22Rv1 (cell line): Measurements from ENCODE around the gene KRTAP5-7.

ENCODE experiments used
- H3K27ac ChIP-seq: fragments of 450-650 bp; 2 replicates; pipeline ENCODE4 v1.5.1; 2017
- CTCF ChIP-seq: fragments of 450-650 bp; IDR thresholded peaks from 2 replicates; pipeline ENCODE4 v1.5.1; 2017; ENCODE audit warnings: mild to moderate bottlenecking
- ZFX ChIP-seq: fragments of 450-650 bp; IDR thresholded peaks from 2 replicates; pipeline ENCODE4 v1.6.1; 2017; ENCODE audit warnings: antibody characterized with exemption, borderline replicate concordance

The KRTAP5-7 gene

DNA sequence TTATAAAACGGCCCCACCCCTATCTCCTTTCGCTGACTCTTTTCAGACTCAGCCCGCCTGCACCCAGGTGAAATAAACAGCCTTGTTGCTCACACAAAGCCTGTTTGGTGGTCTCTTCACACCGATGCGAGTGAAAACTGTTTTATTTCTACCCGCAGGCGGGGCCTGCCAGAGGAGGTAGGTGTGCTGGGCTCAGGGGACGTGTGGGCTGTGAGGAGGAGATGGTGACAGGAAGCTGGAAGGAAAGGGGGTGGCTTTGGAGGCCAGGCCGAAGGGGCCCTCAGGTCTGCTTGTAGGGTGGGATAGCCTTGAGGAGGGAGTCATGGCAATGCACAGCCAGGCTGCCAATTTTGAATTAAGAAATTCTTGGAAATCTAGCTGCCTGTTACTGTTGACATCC, 21.3 kb upstream of the KRTAP5-7 start:
- TF ChIP-seq ZFX = no peak
- TF ChIP-seq CTCF = no peak
- H3K27ac ChIP-seq = no peak overlapping the region

DNA sequence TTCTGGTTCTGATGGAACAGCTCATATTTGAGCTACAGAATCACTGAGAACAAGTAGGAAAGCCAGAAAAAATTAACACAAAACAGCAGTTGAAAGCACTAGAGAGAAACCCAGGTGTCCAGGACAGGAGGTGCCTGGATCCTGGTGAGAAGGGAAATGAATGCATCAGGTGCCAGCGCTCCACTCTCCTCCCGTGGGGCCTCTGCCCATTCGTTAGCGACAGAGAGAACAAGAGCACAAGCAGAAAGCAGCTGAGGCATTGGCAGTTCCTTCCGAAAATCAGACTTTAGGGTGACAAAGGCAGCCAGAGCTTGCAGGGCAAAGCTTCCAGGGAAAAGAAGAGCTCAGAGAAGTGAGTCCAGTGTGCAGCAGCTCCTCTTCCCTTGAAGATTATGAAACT, 20.0 kb upstream of the KRTAP5-7 start:
- TF ChIP-seq ZFX (no peak), CTCF (no peak)
- H3K27ac ChIP-seq = no peak overlapping the region

DNA sequence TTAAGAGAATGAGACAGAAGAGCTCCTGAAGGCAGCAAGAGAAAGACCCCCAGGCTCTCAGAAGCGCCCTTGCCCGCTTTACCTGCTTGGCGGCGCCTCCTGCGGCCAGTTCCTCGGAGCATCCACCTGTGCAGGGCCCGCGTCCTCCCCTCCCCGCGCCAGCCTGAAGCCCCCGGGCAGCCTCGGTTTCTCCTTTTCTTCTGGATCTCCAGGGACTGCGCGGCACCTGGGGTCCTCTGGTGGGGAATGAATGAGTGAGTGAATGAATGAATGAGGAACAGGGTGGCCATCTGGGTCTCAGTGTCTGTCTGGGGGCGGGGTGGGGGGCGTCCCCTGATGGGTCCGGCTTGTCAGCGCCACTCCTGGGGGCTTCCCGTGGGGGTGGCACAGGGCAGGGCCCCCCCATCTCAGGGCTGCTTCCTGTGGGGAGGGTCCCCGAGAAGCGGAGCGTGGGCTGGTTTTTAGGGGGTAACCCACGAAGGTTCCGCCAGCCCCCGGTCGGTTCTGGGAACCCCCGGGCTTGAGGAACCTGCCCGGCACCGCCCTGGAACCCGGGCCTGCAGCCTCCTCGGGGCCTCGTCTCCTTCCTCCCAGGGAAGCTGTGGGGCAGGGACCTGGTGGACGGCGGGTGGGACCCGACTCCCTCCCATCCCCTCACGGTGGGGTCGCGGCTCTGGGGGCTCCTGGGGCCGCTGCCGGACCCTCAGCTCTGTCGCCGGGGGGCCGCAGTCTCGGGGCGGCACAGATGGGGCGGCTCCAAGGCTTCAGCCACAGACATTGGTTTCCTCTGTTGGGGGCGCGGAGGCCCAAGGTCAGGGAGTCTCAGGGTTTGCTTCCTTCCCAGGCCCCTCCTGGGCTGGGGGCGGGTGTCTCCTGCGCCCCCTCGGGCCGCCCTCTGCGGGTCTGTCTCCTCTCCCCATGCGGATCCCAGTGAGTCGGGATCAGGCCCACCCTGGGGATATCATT, 8.3 kb upstream of the KRTAP5-7 start:
- TF ChIP-seq CTCF (no peak), ZFX (no peak)
- no peak overlapping the region for H3K27ac ChIP-seq

DNA sequence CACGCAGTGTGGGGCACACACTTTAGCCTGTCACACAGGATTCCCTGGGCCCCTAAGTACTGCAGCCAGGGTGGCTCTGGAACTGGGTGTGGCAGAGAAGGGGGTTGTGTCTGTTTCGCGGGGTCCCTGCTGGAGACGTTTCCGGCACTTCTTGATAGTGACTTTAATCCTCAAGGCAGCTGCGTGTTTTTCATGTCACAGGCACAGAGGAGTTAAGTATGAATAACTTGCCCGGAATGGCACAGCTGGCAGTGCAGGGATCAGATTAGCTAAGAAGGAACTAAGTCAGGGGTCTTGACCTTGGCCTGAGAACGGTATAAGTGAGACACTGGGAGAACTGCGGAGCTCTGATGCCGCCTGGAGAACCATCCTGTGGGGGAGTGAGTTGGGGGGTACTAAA, 7.5 kb upstream of the KRTAP5-7 start:
- H3K27ac ChIP-seq = no peak overlapping the region
- TF ChIP-seq CTCF = no peak
- TF ChIP-seq ZFX = no peak

DNA sequence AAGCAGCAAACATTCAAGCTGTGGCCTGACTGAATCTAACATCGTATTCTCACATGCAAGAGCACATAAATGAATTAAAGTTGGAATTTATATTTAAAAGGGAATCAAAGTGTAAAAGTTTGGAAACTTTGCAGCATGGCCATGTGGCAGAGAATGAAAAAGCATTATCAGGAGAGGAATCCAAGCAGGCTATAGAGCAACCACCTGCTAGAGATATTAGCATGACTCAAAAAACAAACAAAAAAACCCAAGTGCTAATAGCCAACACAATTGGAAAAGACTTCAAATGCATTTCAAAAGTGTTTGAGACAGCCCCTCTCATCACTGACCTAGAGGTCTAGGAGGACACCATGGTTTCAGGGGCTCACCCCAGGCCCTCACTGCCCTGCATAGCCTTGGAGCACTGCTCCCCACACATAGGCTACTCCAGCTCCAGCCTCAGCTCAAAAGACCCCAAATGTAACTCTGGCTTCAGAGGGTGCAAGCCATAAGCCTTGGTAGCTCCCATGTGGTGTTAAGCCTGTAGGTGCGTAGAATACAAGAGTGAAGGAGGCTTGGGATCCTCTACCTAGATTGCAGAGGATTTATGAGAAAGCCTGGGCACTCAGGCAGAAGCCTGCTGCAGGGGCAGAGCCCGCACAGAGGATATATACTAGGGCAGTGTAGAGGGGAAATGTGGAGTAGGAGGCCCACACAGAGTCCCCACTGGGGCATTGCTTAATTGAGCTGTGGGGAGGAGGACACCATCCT, 1.7 kb upstream of the KRTAP5-7 start:
- no peak for TF ChIP-seq CTCF
- no peak for TF ChIP-seq ZFX
- no peak overlapping the region; the same call in 1 of the 2 replicates for H3K27ac ChIP-seq

DNA sequence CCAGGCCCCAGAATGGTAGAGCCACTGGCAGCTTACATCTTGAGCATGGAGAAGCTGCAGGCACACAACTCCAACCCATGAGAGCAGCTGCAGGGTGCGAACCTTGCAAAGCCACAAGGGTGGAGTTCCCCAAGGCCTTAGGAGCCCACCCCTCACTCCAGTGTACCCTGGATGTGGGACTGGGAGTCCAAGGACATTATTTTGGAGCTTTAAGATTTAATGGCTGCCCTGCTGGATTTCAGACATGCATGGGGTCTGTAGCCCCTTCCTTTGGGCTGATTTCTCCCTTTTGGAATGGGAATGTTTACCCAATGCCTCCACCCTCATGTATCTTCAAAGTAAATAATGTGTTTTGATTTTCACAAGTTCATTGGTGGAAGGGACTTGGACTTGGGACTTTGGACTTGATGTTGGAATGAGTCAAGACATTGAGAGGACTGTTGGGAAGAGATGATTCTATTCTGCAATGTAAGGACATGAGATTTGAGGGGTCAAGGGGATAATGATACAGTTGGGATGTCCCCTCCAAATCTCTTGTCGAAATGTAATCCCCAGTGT, 1.1 kb upstream of the KRTAP5-7 start:
- no peak for TF ChIP-seq ZFX
- no peak for TF ChIP-seq CTCF
- no peak overlapping the region; the same call in 1 of the 2 replicates for H3K27ac ChIP-seq
